SIG-M5 treated with dmso at 0.1 percent for 504 hours (cell line): ENCODE results near the gene COMMD8.

Source experiments
- DNase-seq: peaks from one replicate; lab custom pipeline; 2025; ENCODE audit not compliant: unreplicated experiment; lab: John Stamatoyannopoulos, UW

COMMD8 gene

GRCh38 chr4:47473141-47473750 is 9.7 kb upstream of the COMMD8 start:
- DNase-seq, result no peak

GRCh38 chr4:47471591-47471990 is 8.1 kb upstream of the COMMD8 start:
- no peak for DNase-seq

- DNase-seq, result no peak
These were observed 7.6 kb upstream of the COMMD8 start for GRCh38 chr4:47471064-47471463.

- no peak for DNase-seq
These were observed 6.4 kb upstream of the COMMD8 start for GRCh38 chr4:47469951-47470350.

- DNase-seq, result no peak
These were observed 5.3 kb upstream of the COMMD8 start for GRCh38 chr4:47468706-47469365.

GRCh38 chr4:47466056-47466785 is 2.7 kb upstream of the COMMD8 start:
- DNase-seq, result no peak

- DNase-seq, result peak; percentile 44
These were observed 1.5 kb upstream of the COMMD8 start for GRCh38 chr4:47465004-47465403.

- no peak for DNase-seq
These were observed 685 bp downstream of the COMMD8 start for GRCh38 chr4:47462799-47463234.

- DNase-seq, result no peak
These were observed 11.8 kb downstream of the COMMD8 start for GRCh38 chr4:47451657-47452056.

GRCh38 chr4:47444031-47444430 is 19.5 kb downstream of the COMMD8 start:
- peak; percentile 12 for DNase-seq

GRCh38 chr4:47442980-47443379 is 20.5 kb downstream of the COMMD8 start:
- DNase-seq, result peak; percentile 87

GRCh38 chr4:47434931-47435330 is 28.6 kb downstream of the COMMD8 start:
- DNase-seq, result no peak

- DNase-seq, result no peak
These were observed 30.8 kb downstream of the COMMD8 start for GRCh38 chr4:47432749-47433148.

- no peak for DNase-seq
These were observed 35.6 kb downstream of the COMMD8 start for GRCh38 chr4:47427935-47428334.

GRCh38 chr4:47425628-47426027 is 37.9 kb downstream of the COMMD8 start:
- no peak for DNase-seq

GRCh38 chr4:47419296-47419695 is 44.2 kb downstream of the COMMD8 start:
- no peak for DNase-seq

- no peak for DNase-seq
These were observed 45.4 kb downstream of the COMMD8 start for GRCh38 chr4:47418147-47418546.

- DNase-seq, result no peak
These were observed 47.8 kb downstream of the COMMD8 start for GRCh38 chr4:47415719-47416118.

- no peak for DNase-seq
These were observed 50.0 kb downstream of the COMMD8 start for GRCh38 chr4:47413521-47413920.

- no peak for DNase-seq
These were observed 53.2 kb downstream of the COMMD8 start for GRCh38 chr4:47410271-47410670.

GRCh38 chr4:47406408-47406807 is 57.1 kb downstream of the COMMD8 start:
- no peak for DNase-seq
